ENCODE measurements around the gene KLHDC9.

DNA sequence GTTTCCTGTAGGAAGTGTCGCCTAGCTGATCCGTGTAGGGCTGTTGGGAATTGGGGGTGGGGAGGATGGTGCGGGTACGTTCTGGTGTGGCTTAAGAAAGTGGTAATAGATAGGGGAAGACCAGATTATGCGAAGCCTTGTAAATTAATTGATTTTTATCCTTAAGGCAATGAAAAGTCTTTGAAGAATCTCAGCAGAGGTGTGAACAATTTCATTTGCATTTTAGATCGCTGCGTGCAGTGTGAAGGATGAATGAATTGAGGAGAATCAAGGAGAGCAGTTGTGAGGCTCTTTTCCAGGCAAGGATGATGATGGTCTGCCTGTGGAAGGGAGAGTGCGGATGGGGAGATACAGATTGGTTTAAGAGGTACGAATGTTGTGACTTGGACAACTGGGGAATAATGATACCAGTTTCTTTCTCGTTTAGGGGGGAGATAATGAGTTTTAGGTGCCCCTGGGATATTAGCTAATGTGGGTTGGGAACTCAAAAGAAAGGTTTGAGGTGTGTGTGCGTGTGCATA, 35.1 kb downstream of the KLHDC9 start:
- no peak for TF ChIP-seq ZFX (IDR thresholded peaks at IDR 0.05; ENCODE audit: borderline replicate concordance)
- no peak for TF ChIP-seq CTCF (IDR thresholded peaks at IDR 0.05)
